Gastrocnemius medialis (tissue), 4 donors: ENCODE measurements around the gene OIT3. TPM values are rescaled to one million over a fixed set of nuclear protein-coding genes. Genes with fewer than 3 reads are reported as not detected.

Experiments used
- ATAC-seq, 2 donors: fragments of 150-250 bp; one replicate each; pipeline ENCODE4 v1.9.1; 2016
- DNase-seq, 2 donors: peaks; one replicate each; pipeline ENCODE4 v3.0.0-alpha.2; 2019
- H3K27ac ChIP-seq, 4 donors: fragments of 200-600 bp; sonication (generic); 1 replicate in 1 of 4; 2 replicates in 3 of 4; pipeline ENCODE4 v1.5.1; 2016 to 2018; ENCODE audit warnings: mild to moderate bottlenecking in 2 of 4, moderate library complexity in 1 of 4
- H3K27me3 ChIP-seq, 3 donors: fragments of 200-600 bp; sonication (generic) in 2 of 3; 1 replicate in 1 of 3; 2 replicates in 2 of 3; pipeline versions ENCODE4 v1.5.1 to v1.6.0; 2016 to 2019; ENCODE audit warnings: mild to moderate bottlenecking in 1 of 3, moderate library complexity in 1 of 3
- H3K36me3 ChIP-seq, 2 donors: fragments of 200-600 bp; sonication (generic) in 1 of 2; one replicate each; pipeline ENCODE4 v1.5.1; 2017 to 2018
- H3K4me1 ChIP-seq, 2 donors: fragments of 200-600 bp; sonication (generic) in 1 of 2; one replicate each; pipeline ENCODE4 v1.5.1; 2016 to 2017; ENCODE audit warnings: mild to moderate bottlenecking in 2 of 2
- H3K4me3 ChIP-seq, 4 donors: fragments of 200-600 bp; sonication (generic) in 3 of 4; 1 replicate in 1 of 4; 2 replicates in 3 of 4; pipeline ENCODE4 v1.5.1; 2016 to 2019; ENCODE audit warnings: mild to moderate bottlenecking in 2 of 4
- H3K9me3 ChIP-seq, 3 donors: fragments of 200-600 bp; sonication (generic) in 2 of 3; 1 replicate in 1 of 3; 2 replicates in 2 of 3; pipeline ENCODE4 v1.5.1; 2016 to 2019
- CTCF ChIP-seq, 5 experiments: fragments of 450-650 bp in 3 of 5; fragments of 200-600 bp in 2 of 5; sonication (generic) in 2 of 5; IDR thresholded peaks in 4 of 5; conservative IDR thresholded peaks in 1 of 5; 1 replicate in 4 of 5; 2 replicates in 1 of 5; pipeline ENCODE4 v1.5.1; 2016 to 2019; ENCODE audit warnings: antibody characterized with exemption in 5 of 5, mild to moderate bottlenecking in 3 of 5, moderate library complexity in 3 of 5
- POLR2A ChIP-seq, 2 donors: fragments of 450-650 bp; IDR thresholded peaks; one replicate each; pipeline ENCODE4 v1.6.1; 2017; ENCODE audit warnings: antibody characterized with exemption in 2 of 2, mild to moderate bottlenecking in 2 of 2, moderate library complexity in 2 of 2
- in situ Hi-C, 4 donors: fragments of 200-750 bp; cut with MboI; loops; one replicate each; pipeline versions ENCODE4 v1.15.0 to v1.8.0; 2017; ENCODE audit warnings: low sequenced_read_pairs in 4 of 4
- intact Hi-C: fragments of 100-400 bp; cut with DNase I; formaldehyde crosslinking; loops from one replicate; pipeline ENCODE4 v1.15.1; 2023; ENCODE audit warnings: low total_unique reads
- total RNA-seq, 4 donors: library from RNA; depleted of rRNA; stranded (reverse); fragments of >200 nt; gene quantifications; one replicate each; pipeline versions ENCODE4 v1.1.0 to v1.2.3, GENCODE V29; 2016

Gene OIT3
- total RNA-seq, 4 donors from 2014 or later, result 0.13 to 0.25 TPM; not detected in 2

GRCh38 chr10:72935361-72935760, 41.8 kb downstream of the OIT3 start:
- Histone ChIP-seq H3K9me3 (no peaks in the 10 kb centered on the region), H3K27me3 (no peaks in the 10 kb centered on the region), H3K36me3 (no peaks in the 10 kb centered on the region), H3K4me3 (no peak overlapping the region), H3K27ac (no peak overlapping the region), H3K4me1 (peaks cover 7 to 9% of the 10 kb centered on the region in 2 donors)
- in situ Hi-C loops (no loop called here), intact Hi-C loops (no loop called here)
- ATAC-seq, result no peak
- TF ChIP-seq POLR2A (IDR thresholded peaks at IDR 0.05), result no peak
- no peak for TF ChIP-seq CTCF (IDR thresholded peaks at IDR 0.05 in 4 of 5, conservative IDR thresholded peaks at IDR 0.05 in 1 of 5)
- no peak for DNase-seq

- ATAC-seq, result no peak
- Histone ChIP-seq H3K4me1 (peaks cover 7 to 10% of the 10 kb centered on the region in 2 donors), H3K4me3 (no peak overlapping the region), H3K9me3 (no peaks in the 10 kb centered on the region), H3K36me3 (no peaks in the 10 kb centered on the region), H3K27ac (no peak overlapping the region), H3K27me3 (no peaks in the 10 kb centered on the region)
- no peak for TF ChIP-seq CTCF (IDR thresholded peaks at IDR 0.05 in 4 of 5, conservative IDR thresholded peaks at IDR 0.05 in 1 of 5)
- no peak for DNase-seq
- intact Hi-C loops, result no loop called here
- in situ Hi-C loops, result no loop called here
Measured at GRCh38 chr10:72943498-72944234, 50.1 kb downstream of the OIT3 start.

GRCh38 chr10:72946963-72947362, 53.4 kb downstream of the OIT3 start:
- H3K27ac ChIP-seq, result no peak overlapping the region
- no peaks in the 10 kb centered on the region for H3K4me1 ChIP-seq
- no peak for ATAC-seq
- no peaks in the 10 kb centered on the region for H3K36me3 ChIP-seq
- no peaks in the 10 kb centered on the region for H3K27me3 ChIP-seq
- H3K9me3 ChIP-seq, result no peaks in the 10 kb centered on the region
- intact Hi-C loops, result no loop called here
- no peak overlapping the region for H3K4me3 ChIP-seq
- no peak for DNase-seq
- TF ChIP-seq CTCF (IDR thresholded peaks at IDR 0.05 in 4 of 5, conservative IDR thresholded peaks at IDR 0.05 in 1 of 5) (no peak), POLR2A (IDR thresholded peaks at IDR 0.05) (no peak)
- in situ Hi-C loops, result no loop called here

- ATAC-seq, result no peak
- no peak for DNase-seq
- Histone ChIP-seq H3K36me3 (no peaks in the 10 kb centered on the region), H3K4me3 (no peak overlapping the region), H3K27ac (no peak overlapping the region), H3K9me3 (no peaks in the 10 kb centered on the region), H3K4me1 (no peaks in the 10 kb centered on the region), H3K27me3 (no peaks in the 10 kb centered on the region)
- intact Hi-C loops, result no loop called here
- in situ Hi-C loops, result no loop called here
- TF ChIP-seq POLR2A (IDR thresholded peaks at IDR 0.05), result no peak
- TF ChIP-seq CTCF (IDR thresholded peaks at IDR 0.05 in 4 of 5, conservative IDR thresholded peaks at IDR 0.05 in 1 of 5), result no peak
Measured at GRCh38 chr10:72948762-72949161, 55.2 kb downstream of the OIT3 start.

- H3K27me3 ChIP-seq, result no peaks in the 10 kb centered on the region
- no peaks in the 10 kb centered on the region for H3K9me3 ChIP-seq
- H3K4me3 ChIP-seq, result no peak overlapping the region
- ATAC-seq (no peak), DNase-seq (no peak)
- no peaks in the 10 kb centered on the region for H3K4me1 ChIP-seq
- TF ChIP-seq POLR2A (IDR thresholded peaks at IDR 0.05) (no peak), CTCF (IDR thresholded peaks at IDR 0.05 in 4 of 5, conservative IDR thresholded peaks at IDR 0.05 in 1 of 5) (no peak)
- in situ Hi-C loops (no loop called here), intact Hi-C loops (no loop called here)
- H3K36me3 ChIP-seq, result no peaks in the 10 kb centered on the region
- H3K27ac ChIP-seq, result no peak overlapping the region
Measured at GRCh38 chr10:72951760-72952159, 58.2 kb downstream of the OIT3 start.
